ENCODE data around the gene HIF3A.

GRCh38 chr19:46296202-46296480 is 701 bp upstream of the HIF3A start:
- no peak for TF ChIP-seq CTCF (IDR thresholded peaks at IDR 0.05)
- TF ChIP-seq POLR2A (IDR thresholded peaks at IDR 0.05), result no peak

Data from stomach (tissue), 4 donors.